Psoas muscle (tissue), 8 donors: Measurements from ENCODE around the gene SUPT16H. TPM values are rescaled to one million over a fixed set of nuclear protein-coding genes. Genes with fewer than 3 reads are reported as not detected.

Experiments
- ATAC-seq, 4 donors: fragments of 200-7000 bp; cut with Tn5 transposase; one replicate each; pipeline ENCODE4 v1.9.1; 2020; ENCODE audit warnings: moderate library complexity in 3 of 4, mild to moderate bottlenecking in 2 of 4
- DNase-seq, 2 donors: peaks; one replicate each; pipeline ENCODE4 v3.0.0-alpha.2; 2020
- H3K27ac ChIP-seq: fragments of 200-600 bp; one replicate; pipeline ENCODE4 v1.8.0; 2022
- H3K27me3 ChIP-seq, 3 donors: fragments of 200-600 bp in 1 of 3; one replicate each; pipeline versions ENCODE4 v1.6.1 to v1.8.0; 2013 to 2022; ENCODE audit warnings: low read length in 2 of 3, mild to moderate bottlenecking in 2 of 3, moderate library complexity in 1 of 3; ENCODE audit not compliant: insufficient read depth in 3 of 3
- H3K36me3 ChIP-seq, 2 donors: fragments of 200-600 bp in 1 of 2; one replicate each; pipeline versions ENCODE4 v1.6.1 to v1.8.0; 2013 to 2022; ENCODE audit warnings: low read depth in 1 of 2, mild to moderate bottlenecking in 1 of 2, moderate library complexity in 1 of 2; ENCODE audit not compliant: insufficient read depth in 1 of 2
- H3K4me1 ChIP-seq: fragments of 200-600 bp; one replicate; pipeline ENCODE4 v1.8.0; 2022
- H3K4me3 ChIP-seq: fragments of 200-600 bp; one replicate; pipeline ENCODE4 v1.8.0; 2022; ENCODE audit warnings: mild to moderate bottlenecking
- H3K9me3 ChIP-seq: fragments of 200-600 bp; one replicate; pipeline ENCODE4 v1.8.0; 2022
- CTCF ChIP-seq: fragments of 200-600 bp; IDR thresholded peaks from one replicate; pipeline ENCODE4 v1.8.0; 2022; ENCODE audit warnings: antibody characterized with exemption
- WGBS, 3 donors: extraction: QIAGEN DNeasy Blood & Tissue Kit; methylation state at CpG; one replicate each; pipeline versions ENCODE4 v1.1.6 to v1.1.7; 2013; 5-methylcytosine and 5-hydroxymethylcytosine counted together
- intact Hi-C, 2 donors: fragments of 100-400 bp; cut with DNase I; formaldehyde crosslinking; loops; one replicate each; pipeline versions ENCODE4 v1.11.0 to v1.14.2; 2022
- long read RNA-seq, 2 donors: library from polyadenylated mRNA; unstranded; transcript quantifications; one replicate each; pipeline ENCODE4 v2.0.0, GENCODE V29; 2021
- polyA plus RNA-seq, 3 donors: library from polyadenylated mRNA; stranded (reverse); fragments of 200-250 nt; gene quantifications; one replicate each; pipeline ENCODE4 v1.2.3, GENCODE V29; 2013
- total RNA-seq, 4 donors: library from RNA; stranded (reverse); fragmentation: NEBNext Ultra II Directional in 2 of 4; extraction: Animal tissue kit (Norgen Biotek cat#: 25700) in 2 of 4; gene quantifications; one replicate each; pipeline versions ENCODE4 v1.2.1 to v1.2.4, GENCODE V29; 2021 to 2023
- donor health status: healthy with polysubstance abuse.
- donor health status: DM: no; HTN: no; CAD: no; lungs with moderate emphysema.
- donor health status: Bipolar disorder and iron deficiency.
- donor health status: healthy.
- donor health status: DM: yes; HTN: yes; CAD: no.
- donor health status: DM: no; HTN: no; CAD: no.
- donor health status: DM: no; HTN: no; CAD: no.
- donor health status: DM: yes; HTN: yes; CAD: no.

Gene SUPT16H
- 10 to 100 TPM; 23.6 to 29.2 (median 26.8) TPM for total RNA-seq
- polyA plus RNA-seq: 10 to 100 TPM; 24.8 to 42.0 (median 32.2) TPM
- long read RNA-seq, donor 1, full-length matches to known transcripts: 14 of 25 reads
- long read RNA-seq, donor 1, partial matches to known transcripts: 10 of 25 reads
- long read RNA-seq, donor 1, other reads (novel, unspliced or antisense): 1 of 25 reads
- long read RNA-seq, donor 2, full-length matches to known transcripts: 36 of 56 reads
- long read RNA-seq, donor 2, partial matches to known transcripts: 12 of 56 reads
- long read RNA-seq, donor 2, other reads (novel, unspliced or antisense): 8 of 56 reads

DNA sequence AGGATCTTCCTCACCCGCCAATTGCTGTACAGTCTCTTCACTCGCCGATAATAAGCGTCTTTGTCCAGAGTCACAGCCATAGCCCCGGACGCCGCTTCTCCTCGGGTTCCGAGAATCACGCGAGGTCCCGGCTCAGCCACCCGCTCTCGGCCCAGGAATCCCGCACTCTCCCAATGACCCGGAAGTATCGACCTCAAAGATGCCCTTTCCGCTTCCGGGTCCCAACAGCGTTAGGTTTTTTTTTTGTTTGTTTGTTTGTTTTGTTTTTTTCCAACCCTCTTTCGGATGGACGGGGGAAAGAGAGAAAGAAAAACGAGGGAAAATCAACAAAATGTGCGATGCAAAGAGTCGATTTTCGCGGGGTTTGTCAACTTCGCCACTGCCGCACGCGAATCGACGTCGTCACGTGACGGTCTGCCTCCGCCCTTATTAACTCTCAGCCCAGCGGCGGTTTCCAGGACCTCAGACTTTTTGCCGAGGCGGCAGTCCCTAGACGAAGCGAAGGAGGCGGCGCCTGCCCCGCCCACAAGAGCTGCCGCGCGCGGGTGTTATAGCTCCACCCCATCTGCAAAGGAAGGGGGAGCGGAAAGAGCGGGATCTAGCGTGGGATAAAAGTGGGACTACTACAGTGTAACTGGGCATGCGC, at the start of gene SUPT16H:
Gene SUPT16H, minus strand, starts transcription at position 172 of the 646 bp plus-strand sequence. Its CDS starts 92 bp downstream, at position 80.
- H3K27ac ChIP-seq: peak within 1 kb of the TSS; percentile 90
- peaks cover 25% of the 10 kb centered on the region for H3K4me1 ChIP-seq
- intact Hi-C loops: loop anchor here (5.0 to 10.0 kb wide), 4 partner anchors 91 to 149 kb away; partner anchors contain the start of genes RAB2B (in 2 of the 2), TOX4 (in 2 of the 2) and HNRNPC (in 1 of the 2)
- no peaks in the 10 kb centered on the region for H3K9me3 ChIP-seq
- WGBS, 3 donors: 0% methylated on average over 54 of the region's 54 CpGs
- no peak for TF ChIP-seq CTCF
- no peaks in the 10 kb centered on the region for H3K27me3 ChIP-seq
- H3K36me3 ChIP-seq: peaks cover 0 to 39% of the 10 kb centered on the region in 2 donors
- DNase-seq (peak; percentile 96 to 98), ATAC-seq (peak; percentile 97 to 99 (median 99))
- peak within 1 kb of the TSS; percentile 82 for H3K4me3 ChIP-seq

- Histone ChIP-seq H3K9me3 (no peaks in the 10 kb centered on the region), H3K4me1 (peaks cover 16% of the 10 kb centered on the region), H3K27me3 (no peaks in the 10 kb centered on the region), H3K27ac (no peak overlapping the region), H3K4me3 (no peak overlapping the region), H3K36me3 (peaks cover 4 to 56% of the 10 kb centered on the region in 2 donors)
- no peak for DNase-seq
- ATAC-seq: no peak
- WGBS, 3 donors: 52 to 79% (median 67%) methylated on average over 2 of the region's 2 CpGs
- intact Hi-C loops: no loop called here
- TF ChIP-seq CTCF: no peak
These were observed 47.3 kb upstream of the SUPT16H start for GRCh38 chr14:21431126-21431525.

- DNase-seq: peak; percentile 45 to 56
- H3K9me3 ChIP-seq: no peaks in the 10 kb centered on the region
- ATAC-seq: peak; percentile 88 to 96 (median 88)
- 22 to 37% (median 28%) methylated on average over 4 of the region's 4 CpGs for WGBS, 3 donors
- intact Hi-C loops: no loop called here
- H3K27me3 ChIP-seq: no peaks in the 10 kb centered on the region
- no peak overlapping the region for H3K27ac ChIP-seq
- H3K36me3 ChIP-seq: peaks cover 5 to 78% of the 10 kb centered on the region in 2 donors
- H3K4me3 ChIP-seq: no peak overlapping the region
- TF ChIP-seq CTCF: no peak
- peaks cover 6% of the 10 kb centered on the region for H3K4me1 ChIP-seq
These were observed 45.1 kb upstream of the SUPT16H start for GRCh38 chr14:21428930-21429329.

DNA sequence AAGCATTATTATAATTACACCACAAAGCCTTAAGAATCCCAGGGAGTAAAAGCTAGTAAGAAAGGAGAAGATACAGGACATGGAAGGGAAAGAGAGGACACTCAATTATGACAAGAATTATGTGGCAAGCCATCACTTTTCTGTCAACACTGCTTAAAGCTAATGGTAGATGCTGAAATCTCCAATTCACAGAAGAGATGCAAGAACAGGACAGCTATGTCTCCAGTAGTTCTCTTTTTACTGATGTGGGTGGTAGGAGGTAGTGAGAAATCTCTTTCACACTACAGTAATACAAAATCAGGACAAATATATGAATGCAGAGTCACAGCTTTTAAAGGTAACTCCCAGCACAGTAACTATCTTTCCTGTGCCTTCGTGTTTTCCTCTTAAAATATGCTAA, 42.9 kb upstream of the SUPT16H start:
- DNase-seq (no peak), ATAC-seq (no peak)
- Histone ChIP-seq H3K27me3 (no peaks in the 10 kb centered on the region), H3K27ac (no peak overlapping the region), H3K4me1 (peaks cover 6% of the 10 kb centered on the region), H3K36me3 (peaks cover 13 to 100% of the 10 kb centered on the region in 2 donors), H3K4me3 (no peak overlapping the region), H3K9me3 (no peaks in the 10 kb centered on the region)
- WGBS, 3 donors: 91 to 97% (median 96%) methylated on average over 1 of the region's 1 CpG
- intact Hi-C loops: no loop called here
- TF ChIP-seq CTCF: no peak
